SK-N-SH (cell line): ENCODE measurements around the gene SLC13A4. TPM values are rescaled to one million over a fixed set of nuclear protein-coding genes. Genes with fewer than 3 reads are reported as not detected.
A peak's percentile ranks its signal among the peaks of the same experiment; 100 is the strongest.

ENCODE experiments used
- CTCF ChIA-PET: fragments of 300-600, 350-600 bp; formaldehyde crosslinking; extraction: SDS; loops from one replicate; lab custom pipeline; 2021; lab: Yijun Ruan, JAX
- POLR2A ChIA-PET: fragments of 350-600 bp; sonication (Branson Sonifier 250); formaldehyde crosslinking; extraction: SDS; loops from one replicate; lab custom pipeline; 2020; ENCODE audit warnings: antibody characterized with exemption, inconsistent platforms; lab: Yijun Ruan, JAX
- DNase-seq: peaks from one replicate; pipeline ENCODE4 v3.0.0; 2012
- H2AFZ ChIP-seq: fragments of 200-600 bp; sonication (generic); 2 replicates; pipeline ENCODE4 v1.8.1; 2016; ENCODE audit warnings: antibody characterized with exemption, mild to moderate bottlenecking, low read depth
- H3F3A ChIP-seq: fragments of 200-600 bp; sonication (generic); replicated peaks from 2 replicates; pipeline ENCODE3; 2016; ENCODE audit warnings: antibody characterized with exemption, mild to moderate bottlenecking; ENCODE audit not compliant: insufficient read depth
- H3K27ac ChIP-seq, 2 experiments: fragments of 200-500 bp in 1 of 2; fragments of 200-600 bp in 1 of 2; sonication (Bioruptor generic) in 1 of 2; sonication (generic), shearing (Covaris generic) in 1 of 2; 2 replicates each; pipeline versions ENCODE4 v1.5.1 to v1.6.1; 2014 to 2016; ENCODE audit warnings: low read depth in 2 of 2, inconsistent platforms in 1 of 2, low read length in 1 of 2, mild to moderate bottlenecking in 1 of 2, mixed read lengths in 1 of 2
- H3K27me3 ChIP-seq: fragments of 200-600 bp; sonication (generic), shearing (Covaris generic); 2 replicates; pipeline ENCODE4 v1.6.1; 2016; ENCODE audit warnings: mixed run types; ENCODE audit not compliant: insufficient read depth
- H3K36me3 ChIP-seq, 2 experiments: fragments of 200-500 bp in 1 of 2; fragments of 200-600 bp in 1 of 2; sonication (Bioruptor generic) in 1 of 2; sonication (generic) in 1 of 2; replicated peaks in 1 of 2; 2 replicates each; pipeline versions ENCODE3 to v1.5.1; 2014 to 2016; ENCODE audit warnings: low read length in 1 of 2, mild to moderate bottlenecking in 1 of 2; ENCODE audit not compliant: insufficient read depth in 2 of 2, control insufficient read depth in 1 of 2
- H3K4me1 ChIP-seq, 2 experiments: fragments of 200-500 bp in 1 of 2; fragments of 200-600 bp in 1 of 2; sonication (Bioruptor generic) in 1 of 2; sonication (generic), shearing (Covaris generic) in 1 of 2; 2 replicates each; pipeline versions ENCODE4 v1.5.1 to v1.6.1; 2014 to 2016; ENCODE audit warnings: low read depth in 1 of 2, low read length in 1 of 2, mixed run types in 1 of 2; ENCODE audit not compliant: insufficient read depth in 2 of 2, control insufficient read depth in 1 of 2
- H3K4me2 ChIP-seq: fragments of 200-600 bp; sonication (generic), shearing (Covaris generic); 2 replicates; pipeline ENCODE4 v1.6.1; 2017; ENCODE audit warnings: mixed run types
- H3K4me3 ChIP-seq, 2 experiments: fragments of 200-500 bp in 1 of 2; fragments of 200-600 bp in 1 of 2; sonication (Bioruptor generic) in 1 of 2; sonication (generic), shearing (Covaris generic) in 1 of 2; 2 replicates each; pipeline versions ENCODE4 v1.5.1 to v1.8.1; 2014 to 2016; ENCODE audit warnings: low read depth in 2 of 2, inconsistent platforms in 1 of 2, low read length in 1 of 2, mild to moderate bottlenecking in 1 of 2, mixed read lengths in 1 of 2, moderate library complexity in 1 of 2
- H3K79me2 ChIP-seq: fragments of 200-600 bp; sonication (generic); 2 replicates; pipeline ENCODE4 v1.8.1; 2017; ENCODE audit warnings: mild to moderate bottlenecking; ENCODE audit not compliant: insufficient read depth
- H3K9ac ChIP-seq: fragments of 200-600 bp; sonication (generic); 2 replicates; pipeline ENCODE4 v1.6.1; 2017; ENCODE audit warnings: mixed run types
- H3K9me2 ChIP-seq: fragments of 200-600 bp; sonication (generic); 2 replicates; pipeline ENCODE4 v1.6.1; 2017; ENCODE audit warnings: mixed run types
- H3K9me3 ChIP-seq: fragments of 200-600 bp; sonication (generic); 2 replicates; pipeline ENCODE4 v1.6.1; 2017; ENCODE audit warnings: mixed run types, mild to moderate bottlenecking, moderate library complexity
- H4K20me1 ChIP-seq: fragments of 200-600 bp; sonication (generic); 2 replicates; pipeline ENCODE4 v1.6.1; 2017; ENCODE audit warnings: mild to moderate bottlenecking, mixed run types; ENCODE audit not compliant: insufficient read depth
- CHD2 ChIP-seq: fragments of 150-350 bp; IDR thresholded peaks from 2 replicates; pipeline ENCODE4 v1.6.1; 2018; ENCODE audit warnings: low read length; ENCODE audit not compliant: partially characterized antibody
- ELF1 ChIP-seq: IDR thresholded peaks from 2 replicates; pipeline ENCODE4 v1.4.0; 2012
- EP300 ChIP-seq, 2 experiments: IDR thresholded peaks; 2 replicates each; pipeline versions ENCODE4 v1.4.0 to v1.6.1; 2012; ENCODE audit warnings: borderline replicate concordance in 1 of 2, low read depth in 1 of 2, low read length in 1 of 2
- FOSL2 ChIP-seq: IDR thresholded peaks from 2 replicates; pipeline ENCODE4 v1.4.0; 2012; ENCODE audit warnings: low read depth, mild to moderate bottlenecking, moderate library complexity, borderline replicate concordance
- FOXJ3 ChIP-seq: sonication (generic); formaldehyde crosslinking; IDR thresholded peaks from 2 replicates; pipeline ENCODE4 v1.5.1; 2020; ENCODE audit warnings: mild to moderate bottlenecking, missing genetic modification reagents
- FOXM1 ChIP-seq: IDR thresholded peaks from 2 replicates; pipeline ENCODE4 v1.4.0; 2012; ENCODE audit warnings: low read depth, mild to moderate bottlenecking
- JUND ChIP-seq: IDR thresholded peaks from 2 replicates; pipeline ENCODE4 v1.4.0; 2012
- NFIC ChIP-seq: IDR thresholded peaks from 2 replicates; pipeline ENCODE4 v1.4.0; 2012; ENCODE audit warnings: borderline replicate concordance
- PBX3 ChIP-seq: IDR thresholded peaks from 2 replicates; pipeline ENCODE4; 2012
- POLR2AphosphoS5 ChIP-seq: IDR thresholded peaks from 2 replicates; pipeline ENCODE4 v1.6.1; 2012; ENCODE audit warnings: low read depth, low read length
- RAD21 ChIP-seq: IDR thresholded peaks from 2 replicates; pipeline ENCODE4 v1.6.1; 2012; ENCODE audit warnings: mild to moderate bottlenecking, low read length
- REST ChIP-seq: IDR thresholded peaks from 2 replicates; pipeline ENCODE4 v1.6.1; 2012; ENCODE audit warnings: mild to moderate bottlenecking, low read depth, low read length, moderate library complexity
- RFX5 ChIP-seq: IDR thresholded peaks from 2 replicates; pipeline ENCODE4 v1.6.1; 2012; ENCODE audit warnings: mild to moderate bottlenecking, improper control_type of control experiment, low read length
- SIN3A ChIP-seq: IDR thresholded peaks from 2 replicates; pipeline ENCODE4 v1.6.1; 2012; ENCODE audit warnings: low read depth, mild to moderate bottlenecking, low read length, moderate library complexity, borderline replicate concordance
- SMC3 ChIP-seq: IDR thresholded peaks from 2 replicates; pipeline ENCODE4 v1.6.1; 2012; ENCODE audit warnings: low read depth, low read length, improper control_type of control experiment
- TAF1 ChIP-seq: IDR thresholded peaks from 2 replicates; pipeline ENCODE4 v1.6.1; 2012; ENCODE audit warnings: low read depth, mild to moderate bottlenecking, low read length, moderate library complexity, borderline replicate concordance
- TCF12 ChIP-seq: IDR thresholded peaks from 2 replicates; pipeline ENCODE4 v1.4.0; 2012
- TEAD4 ChIP-seq: IDR thresholded peaks from 2 replicates; pipeline ENCODE4 v1.4.0; 2012; ENCODE audit warnings: mild to moderate bottlenecking, borderline replicate concordance; ENCODE audit not compliant: insufficient read depth
- USF1 ChIP-seq: IDR thresholded peaks from 2 replicates; pipeline ENCODE4 v1.4.0; 2012; ENCODE audit warnings: low read depth, borderline replicate concordance
- YY1 ChIP-seq: IDR thresholded peaks from 2 replicates; pipeline ENCODE4 v1.4.0; 2012; ENCODE audit warnings: low read depth, mild to moderate bottlenecking
- WGBS: methylation state at CpG from one replicate; pipeline ENCODE4 v1.1.6; 2017; ENCODE audit warnings: low lambda C conversion rate; 5-methylcytosine and 5-hydroxymethylcytosine counted together
- polyA plus RNA-seq, 3 experiments: library from polyadenylated mRNA; depleted of rRNA; stranded (reverse); fragments of >200 nt; gene quantifications; 2 replicates each; pipeline ENCODE4 v1.2.3, GENCODE V29; 2012
- TF ChIP-seq, protein P1 (sequence below): IDR thresholded peaks from 2 replicates; pipeline ENCODE4 v1.4.0; 2012; ENCODE audit warnings: low read depth, borderline replicate concordance
- TF ChIP-seq, protein P2 (sequence below): IDR thresholded peaks from 2 replicates; pipeline ENCODE4 v1.4.0; 2012; ENCODE audit warnings: low read depth

SLC13A4 gene
- polyA plus RNA-seq, 1 of the 3 experiments (the other 2 are of a cell fraction): 0.30 TPM

DNA sequence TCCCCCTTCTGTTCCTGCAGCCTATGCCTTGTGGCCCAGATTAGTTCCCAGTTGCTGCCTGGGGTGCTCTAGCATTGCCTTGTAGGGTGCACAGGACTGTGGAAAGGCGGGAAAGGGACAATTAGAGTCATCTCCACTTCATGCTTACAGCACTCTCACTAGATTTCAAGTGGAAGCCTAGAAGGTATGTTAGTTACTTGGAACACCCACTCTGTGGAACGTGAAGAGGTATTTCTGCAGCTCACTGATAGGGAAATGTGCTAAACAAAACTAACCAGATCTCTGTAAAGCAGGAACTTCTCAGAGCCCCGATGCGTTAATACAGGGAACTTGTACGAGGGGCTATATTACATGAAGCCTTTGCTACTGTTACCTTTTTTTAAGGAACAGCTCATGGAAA is 46.2 kb downstream of the SLC13A4 start (continued):
- TF ChIP-seq FOXJ3 (CRISPR knock-in tag) (no peak), RFX5 (no peak), TEAD4 (no peak), CHD2 (no peak)

- Histone ChIP-seq H2AFZ (no peak overlapping the region), H3K9me3 (no peaks in the 10 kb centered on the region), H3K9ac (peak overlapping the region; percentile 9; the same call in 1 of the 2 replicates), H3K4me1 (peaks cover 30 to 32% of the 10 kb centered on the region in 2 experiments), H3F3A (peaks cover 22% of the 10 kb centered on the region), H3K27me3 (no peaks in the 10 kb centered on the region), H3K9me2 (no peaks in the 10 kb centered on the region), H3K4me3 (no peak overlapping the region), H4K20me1 (peaks cover 8% of the 10 kb centered on the region), H3K27ac (peak overlapping the region; percentile 65), H3K36me3 (peaks cover 32% of the 10 kb centered on the region in 2 experiments), H3K79me2 (peaks cover 98% of the 10 kb centered on the region), H3K4me2 (peak overlapping the region; percentile 11; the same call in 1 of the 2 replicates)
- ChIA-PET POLR2A (no interaction called here), CTCF (interaction anchor here (0.5 to 1.8 kb wide), 3 partner anchors 32 to 1315 kb away, joined by 3 to 5 read pairs (median 4); no protein-coding TSS in a partner anchor)
- TF ChIP-seq USF1 (peak; percentile 28; the same call in 1 of the 2 replicates), SIN3A (no peak), FOSL2 (peak; percentile 66), NFIC (peak; percentile 96), PBX3 (peak; percentile 94), TAF1 (no peak), POLR2AphosphoS5 (peak; percentile 41; the same call in 1 of the 2 replicates), SMC3 (no peak), RAD21 (no peak), FOXM1 (0 out of 2 replicates have a peak, but pooled peaks have one; percentile 30), JUND (peak; percentile 34; the same call in 1 of the 2 replicates), REST (0 out of 2 replicates have a peak, but pooled peaks have one; percentile 7), ELF1 (no peak), TCF12 (peak; percentile 87), YY1 (no peak), EP300 (IDR thresholded peaks at IDR 0.05; ENCODE audit: borderline replicate concordance in 1 of 2, low read depth in 1 of 2, low read length in 1 of 2) (peak; percentile 55 to 70; a peak in 3 of 4 replicates)
- TF ChIP-seq, protein P1, sequence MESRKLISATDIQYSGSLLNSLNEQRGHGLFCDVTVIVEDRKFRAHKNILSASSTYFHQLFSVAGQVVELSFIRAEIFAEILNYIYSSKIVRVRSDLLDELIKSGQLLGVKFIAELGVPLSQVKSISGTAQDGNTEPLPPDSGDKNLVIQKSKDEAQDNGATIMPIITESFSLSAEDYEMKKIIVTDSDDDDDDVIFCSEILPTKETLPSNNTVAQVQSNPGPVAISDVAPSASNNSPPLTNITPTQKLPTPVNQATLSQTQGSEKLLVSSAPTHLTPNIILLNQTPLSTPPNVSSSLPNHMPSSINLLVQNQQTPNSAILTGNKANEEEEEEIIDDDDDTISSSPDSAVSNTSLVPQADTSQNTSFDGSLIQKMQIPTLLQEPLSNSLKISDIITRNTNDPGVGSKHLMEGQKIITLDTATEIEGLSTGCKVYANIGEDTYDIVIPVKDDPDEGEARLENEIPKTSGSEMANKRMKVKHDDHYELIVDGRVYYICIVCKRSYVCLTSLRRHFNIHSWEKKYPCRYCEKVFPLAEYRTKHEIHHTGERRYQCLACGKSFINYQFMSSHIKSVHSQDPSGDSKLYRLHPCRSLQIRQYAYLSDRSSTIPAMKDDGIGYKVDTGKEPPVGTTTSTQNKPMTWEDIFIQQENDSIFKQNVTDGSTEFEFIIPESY: 0 out of 2 replicates have a peak, but pooled peaks have one; percentile 19
- TF ChIP-seq, protein P2, sequence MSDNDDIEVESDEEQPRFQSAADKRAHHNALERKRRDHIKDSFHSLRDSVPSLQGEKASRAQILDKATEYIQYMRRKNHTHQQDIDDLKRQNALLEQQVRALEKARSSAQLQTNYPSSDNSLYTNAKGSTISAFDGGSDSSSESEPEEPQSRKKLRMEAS: no peak; the same call in 1 of the 2 replicates
- WGBS: 34% methylated on average over 4 of the region's 4 CpGs
- DNase-seq: no peak
Observed at GRCh38 chr7:135678612-135679575, 49.1 kb downstream of the SLC13A4 start.
